Common myeloid progenitor, CD34-positive (primary cell): ENCODE results near the gene FAM3B.
A peak's percentile ranks its signal among the peaks of the same experiment; 100 is the strongest.

ENCODE experiments used
- CTCF ChIA-PET: fragments of 350-600 bp; sonication (Branson Sonifier 250); formaldehyde crosslinking; loops from one replicate; lab custom pipeline; 2021; ENCODE audit warnings: antibody characterized with exemption; lab: Charles Lee
- POLR2A ChIA-PET: fragments of 350-600 bp; sonication (Branson Sonifier 250); formaldehyde crosslinking; loops from one replicate; lab custom pipeline; 2021; ENCODE audit warnings: antibody characterized with exemption; lab: Charles Lee
- DNase-seq, 3 donors: peaks; one replicate each; pipeline versions ENCODE4 v3.0.0 to v3.0.0-alpha.2; 2013
- H3K27ac ChIP-seq, 2 experiments: 1 replicate in 1 of 2; 2 replicates in 1 of 2; pipeline ENCODE4 v1.7.0; 2013; ENCODE audit warnings: inconsistent platforms in 2 of 2, low read length in 2 of 2, mild to moderate bottlenecking in 2 of 2, low read depth in 1 of 2, moderate library complexity in 1 of 2; ENCODE audit not compliant: severe bottlenecking in 2 of 2, insufficient read depth in 1 of 2, poor library complexity in 1 of 2
- H3K27me3 ChIP-seq, 5 experiments: replicated peaks in 2 of 5; 1 replicate in 3 of 5; 2 replicates in 2 of 5; pipeline versions ENCODE4 v1.6.1 to v1.7.0; 2013; ENCODE audit warnings: low read length in 4 of 5, mild to moderate bottlenecking in 2 of 5, moderate library complexity in 2 of 5, inconsistent platforms in 1 of 5; ENCODE audit not compliant: insufficient read depth in 5 of 5, control insufficient read depth in 4 of 5
- H3K36me3 ChIP-seq, 4 experiments: 1 replicate in 2 of 4; 2 replicates in 2 of 4; pipeline versions ENCODE4 v1.6.1 to v1.7.0; 2013; ENCODE audit warnings: low read length in 3 of 4, control low read depth in 1 of 4, mild to moderate bottlenecking in 1 of 4; ENCODE audit not compliant: control insufficient read depth in 4 of 4, insufficient read depth in 4 of 4
- H3K4me1 ChIP-seq, 4 experiments: 1 replicate in 3 of 4; 2 replicates in 1 of 4; pipeline versions ENCODE4 v1.6.1 to v1.7.1; 2013; ENCODE audit warnings: low read length in 3 of 4, mild to moderate bottlenecking in 3 of 4, control low read depth in 1 of 4, inconsistent platforms in 1 of 4, moderate library complexity in 1 of 4; ENCODE audit not compliant: control insufficient read depth in 4 of 4, insufficient read depth in 4 of 4; ENCODE audit errors: control extremely low read depth in 1 of 4
- H3K4me3 ChIP-seq, 7 experiments: 1 replicate in 4 of 7; 2 replicates in 3 of 7; pipeline versions ENCODE4 v1.5.1 to v1.7.0; 2013; ENCODE audit warnings: mild to moderate bottlenecking in 7 of 7, low read length in 6 of 7, moderate library complexity in 6 of 7, inconsistent platforms in 2 of 7, low read depth in 2 of 7, control low read depth in 1 of 7; ENCODE audit not compliant: insufficient read depth in 4 of 7, control insufficient read depth in 1 of 7; ENCODE audit errors: extremely low read depth in 1 of 7
- H3K9me3 ChIP-seq, 5 experiments: 1 replicate in 4 of 5; 2 replicates in 1 of 5; pipeline versions ENCODE4 v1.6.1 to v1.7.1; 2013; ENCODE audit warnings: low read length in 4 of 5, mild to moderate bottlenecking in 2 of 5, inconsistent platforms in 1 of 5, low read depth in 1 of 5, moderate library complexity in 1 of 5; ENCODE audit not compliant: control insufficient read depth in 4 of 5, insufficient read depth in 2 of 5; ENCODE audit errors: control extremely low read depth in 1 of 5
- WGBS: methylation state at CpG from one replicate; pipeline ENCODE4 v1.1.5; 2013; ENCODE audit not compliant: insufficient coverage; 5-methylcytosine and 5-hydroxymethylcytosine counted together

FAM3B gene

GRCh38 chr21:41369105-41369919, 52.7 kb downstream of the FAM3B start:
- H3K4me1 ChIP-seq = peaks cover 6 to 23% (median 10%) of the 10 kb centered on the region in 4 experiments
- ChIA-PET CTCF (interaction anchor here (1.2 to 3.2 kb wide), 5 partner anchors 8 to 86 kb away, joined by 3 to 16 read pairs (median 4); no protein-coding TSS in a partner anchor), POLR2A (no interaction called here)
- H3K27me3 ChIP-seq = peaks cover 0 to 2% (median 0%) of the 10 kb centered on the region in 5 experiments
- H3K9me3 ChIP-seq = no peaks in the 10 kb centered on the region
- WGBS = 14% methylated on average over 16 of the region's 29 CpGs
- peak; percentile 51 to 70 (median 59) for DNase-seq
- peak overlapping the region in 6 of 7 experiments; percentile 9 to 80 (median 56) for H3K4me3 ChIP-seq
- no peak overlapping the region for H3K27ac ChIP-seq
- H3K36me3 ChIP-seq = peaks cover 0 to 2% (median 0%) of the 10 kb centered on the region in 4 experiments

GRCh38 chr21:41369920-41370839, 53.6 kb downstream of the FAM3B start:
- Histone ChIP-seq H3K27ac (no peak overlapping the region), H3K36me3 (peaks cover 0 to 2% (median 0%) of the 10 kb centered on the region in 4 experiments), H3K27me3 (peaks cover 0 to 2% (median 0%) of the 10 kb centered on the region in 5 experiments), H3K9me3 (no peaks in the 10 kb centered on the region), H3K4me3 (peak overlapping the region in 6 of 7 experiments; percentile 20 to 80 (median 56)), H3K4me1 (peaks cover 6 to 23% (median 10%) of the 10 kb centered on the region in 4 experiments)
- ChIA-PET CTCF (interaction anchor here (0.6 to 3.2 kb wide), 8 partner anchors 9 to 207 kb away, joined by 3 to 16 read pairs (median 4); no protein-coding TSS in a partner anchor), POLR2A (no interaction called here)
- peak; percentile 31 to 56 (median 53) for DNase-seq
- WGBS = 69% methylated on average over 23 of the region's 30 CpGs

- Histone ChIP-seq H3K4me1 (peaks cover 5 to 23% (median 10%) of the 10 kb centered on the region in 4 experiments), H3K4me3 (no peak overlapping the region)
Observed at GRCh38 chr21:41370840-41371684, 54.5 kb downstream of the FAM3B start.

GRCh38 chr21:41371685-41372030, 55.1 kb downstream of the FAM3B start:
- DNase-seq = no peak
- no peak overlapping the region for H3K27ac ChIP-seq
- WGBS = over 99% methylated on average over 7 of the region's 7 CpGs
- peaks cover 0 to 2% (median 0%) of the 10 kb centered on the region in 5 experiments for H3K27me3 ChIP-seq
- no peak overlapping the region for H3K4me3 ChIP-seq
- no peaks in the 10 kb centered on the region for H3K9me3 ChIP-seq
- peaks cover 4 to 23% (median 10%) of the 10 kb centered on the region in 4 experiments for H3K4me1 ChIP-seq
- ChIA-PET CTCF (interaction anchor here (1.6 to 2.1 kb wide), 3 partner anchors 9 to 88 kb away, joined by 5 to 10 read pairs (median 9); partner anchors contain the start of gene MX2), POLR2A (no interaction called here)
- H3K36me3 ChIP-seq = peaks cover 0 to 2% (median 0%) of the 10 kb centered on the region in 4 experiments

More at GRCh38 chr21:41370840-41371684, 54.5 kb downstream of the FAM3B start:
- DNase-seq = no peak
- CTCF ChIA-PET = interaction anchor here (1.0 to 3.2 kb wide), 5 partner anchors 8 to 87 kb away, joined by 3 to 16 read pairs (median 5); partner anchors contain the start of gene MX2
- Histone ChIP-seq H3K27me3 (peaks cover 0 to 2% (median 0%) of the 10 kb centered on the region in 5 experiments), H3K9me3 (no peaks in the 10 kb centered on the region), H3K36me3 (peaks cover 0 to 2% (median 0%) of the 10 kb centered on the region in 4 experiments), H3K27ac (no peak overlapping the region)
- WGBS = 89% methylated on average over 10 of the region's 12 CpGs
- POLR2A ChIA-PET = no interaction called here

GRCh38 chr21:41373253-41373652, 56.7 kb downstream of the FAM3B start:
- H3K27me3 ChIP-seq = peaks cover 0 to 2% (median 0%) of the 10 kb centered on the region in 5 experiments
- no peaks in the 10 kb centered on the region for H3K9me3 ChIP-seq
- peaks cover 2 to 23% (median 10%) of the 10 kb centered on the region in 4 experiments for H3K4me1 ChIP-seq
- no peak for DNase-seq
- H3K4me3 ChIP-seq = no peak overlapping the region
- CTCF ChIA-PET = interaction anchor here (2.1 kb wide), 1 partner anchor 90 kb away, joined by 10 read pairs; no protein-coding TSS in a partner anchor
- no peak overlapping the region for H3K27ac ChIP-seq
- H3K36me3 ChIP-seq = peaks cover 0 to 12% (median 0%) of the 10 kb centered on the region in 4 experiments
- 75% methylated on average over 4 of the region's 4 CpGs for WGBS
- POLR2A ChIA-PET = interaction anchor here (0.7 to 0.9 kb wide), 2 partner anchors 12 to 1947 kb away, joined by 3 to 4 read pairs; partner anchors contain the start of gene MX2

GRCh38 chr21:41373763-41374162, 57.2 kb downstream of the FAM3B start:
- CTCF ChIA-PET = interaction anchor here (2.1 kb wide), 1 partner anchor 90 kb away, joined by 10 read pairs; no protein-coding TSS in a partner anchor
- H3K4me3 ChIP-seq = no peak overlapping the region
- H3K9me3 ChIP-seq = no peaks in the 10 kb centered on the region
- H3K4me1 ChIP-seq = peaks cover 0 to 22% (median 10%) of the 10 kb centered on the region in 4 experiments
- peaks cover 0 to 2% (median 0%) of the 10 kb centered on the region in 5 experiments for H3K27me3 ChIP-seq
- WGBS = 100% methylated on average over 7 of the region's 8 CpGs
- no peak overlapping the region for H3K27ac ChIP-seq
- peaks cover 0 to 15% (median 0%) of the 10 kb centered on the region in 4 experiments for H3K36me3 ChIP-seq
- POLR2A ChIA-PET = interaction anchor here (0.7 to 0.9 kb wide), 2 partner anchors 12 to 1947 kb away, joined by 3 to 4 read pairs; partner anchors contain the start of gene MX2
- DNase-seq = no peak
